IPS DF 6.9 (cell line): ENCODE results near the gene ANKRD11.

Source experiments
- DNase-seq: peaks from one replicate; pipeline ENCODE4 v3.0.0-alpha.2; 2013; ENCODE audit warnings: low read depth, low spot score
- H3K27ac ChIP-seq: one replicate; pipeline ENCODE4 v1.5.1; 2013; ENCODE audit warnings: low read length, control low read depth
- H3K27me3 ChIP-seq: 2 replicates; pipeline ENCODE4 v1.6.1; 2013; ENCODE audit warnings: mild to moderate bottlenecking, low read length; ENCODE audit not compliant: control insufficient read depth, insufficient read depth
- H3K36me3 ChIP-seq: 2 replicates; pipeline ENCODE4 v1.6.1; 2013; ENCODE audit warnings: low read length; ENCODE audit not compliant: control insufficient read depth, insufficient read depth
- H3K4me1 ChIP-seq: 2 replicates; pipeline ENCODE4 v1.6.1; 2013; ENCODE audit warnings: low read length; ENCODE audit not compliant: control insufficient read depth, insufficient read depth
- H3K4me3 ChIP-seq: 2 replicates; pipeline ENCODE4 v1.5.1; 2013; ENCODE audit warnings: mild to moderate bottlenecking, low read length
- H3K9me3 ChIP-seq: 2 replicates; pipeline ENCODE4 v1.6.1; 2013; ENCODE audit warnings: low read length, inconsistent platforms; ENCODE audit not compliant: control insufficient read depth, insufficient read depth
- WGBS: extraction: QIAGEN DNeasy Blood & Tissue Kit; methylation state at CpG from one replicate; pipeline ENCODE4 v1.1.7; 2013; ENCODE audit warnings: mixed read lengths, missing lambda C conversion rate; ENCODE audit not compliant: insufficient read length, insufficient coverage; 5-methylcytosine and 5-hydroxymethylcytosine counted together

Gene ANKRD11

GRCh38 chr16:89279666-89280481 is 210.5 kb downstream of the ANKRD11 start:
- Histone ChIP-seq H3K27ac (no peak overlapping the region), H3K9me3 (no peaks in the 10 kb centered on the region), H3K27me3 (no peaks in the 10 kb centered on the region), H3K4me1 (no peaks in the 10 kb centered on the region), H3K4me3 (no peak overlapping the region), H3K36me3 (peaks cover 36% of the 10 kb centered on the region)
- no CpG with 5 or more reads among the region's 65 CpGs for WGBS
- DNase-seq, result no peak

DNA sequence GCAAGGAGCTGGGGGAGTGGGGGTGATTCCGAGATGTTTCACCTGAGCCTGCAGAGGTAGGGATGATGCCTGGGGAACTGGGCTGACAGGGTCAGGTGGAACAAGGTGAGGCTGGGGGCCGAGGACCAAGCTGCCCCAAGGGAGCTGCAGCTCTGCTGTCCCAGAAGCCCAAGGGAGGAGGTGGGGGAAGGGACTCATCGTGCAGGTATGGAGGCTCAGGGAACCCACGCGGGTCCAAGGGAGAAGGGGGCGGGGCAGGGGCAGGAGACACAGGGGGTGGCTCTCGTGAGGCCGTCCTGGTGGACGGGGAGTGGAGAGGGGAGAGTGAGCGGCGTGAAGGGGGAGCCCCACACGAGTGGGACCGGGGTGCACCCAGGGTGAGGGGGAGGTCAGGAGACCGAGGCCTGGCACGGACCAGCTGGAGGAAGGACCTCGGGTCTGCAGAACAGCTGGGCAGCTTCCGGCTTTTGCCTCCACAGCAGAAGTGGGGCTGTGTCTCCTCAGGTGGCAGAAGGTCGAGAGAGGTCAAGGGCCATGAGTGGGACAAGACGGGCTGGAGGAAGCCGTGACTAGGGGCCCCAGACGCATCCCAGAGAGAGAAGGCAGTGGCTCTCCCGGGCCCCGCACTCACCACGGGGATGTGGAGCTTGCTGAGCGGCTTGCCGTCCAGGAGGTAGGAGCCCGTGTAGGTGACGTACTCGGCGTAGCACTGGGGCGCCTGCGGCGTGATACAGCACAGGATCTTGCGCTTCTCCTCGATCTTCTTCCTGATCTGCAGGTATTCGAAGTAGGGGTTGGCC is 211.7 kb downstream of the ANKRD11 start:
- H3K9me3 ChIP-seq, result no peaks in the 10 kb centered on the region
- no peak for DNase-seq
- no peak overlapping the region for H3K27ac ChIP-seq
- no CpG with 5 or more reads among the region's 36 CpGs for WGBS
- peaks cover 37% of the 10 kb centered on the region for H3K36me3 ChIP-seq
- H3K27me3 ChIP-seq, result no peaks in the 10 kb centered on the region
- no peaks in the 10 kb centered on the region for H3K4me1 ChIP-seq
- H3K4me3 ChIP-seq, result no peak overlapping the region

GRCh38 chr16:89277641-89278341 is 212.6 kb downstream of the ANKRD11 start:
- H3K27me3 ChIP-seq, result no peaks in the 10 kb centered on the region
- no peak overlapping the region for H3K4me3 ChIP-seq
- DNase-seq, result no peak
- no peaks in the 10 kb centered on the region for H3K4me1 ChIP-seq
- no peak overlapping the region for H3K27ac ChIP-seq
- H3K9me3 ChIP-seq, result no peaks in the 10 kb centered on the region
- no CpG with 5 or more reads among the region's 33 CpGs for WGBS
- H3K36me3 ChIP-seq, result peaks cover 37% of the 10 kb centered on the region

DNA sequence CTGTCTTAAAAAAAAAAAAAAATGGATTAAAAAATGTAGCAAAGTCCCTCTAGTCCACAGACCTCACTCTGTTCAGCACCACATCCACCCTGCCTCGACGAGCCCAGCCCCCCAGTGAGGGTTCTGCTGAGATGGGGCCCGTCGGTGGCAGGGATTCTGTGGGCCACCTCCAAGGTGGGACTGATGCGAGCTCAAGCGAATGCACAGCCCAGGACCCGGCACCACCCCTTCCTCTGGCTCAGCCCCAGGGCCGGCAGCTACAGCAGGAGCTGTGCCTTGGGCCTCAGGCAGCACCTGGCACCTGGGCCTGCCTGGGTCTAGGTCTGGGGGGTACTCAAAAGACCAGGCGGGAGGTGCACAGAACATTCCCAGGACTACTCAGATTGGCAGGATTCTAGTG is 213.3 kb downstream of the ANKRD11 start:
- no peak overlapping the region for H3K27ac ChIP-seq
- no CpG with 5 or more reads among the region's 9 CpGs for WGBS

GRCh38 chr16:89275837-89276720 is 214.3 kb downstream of the ANKRD11 start:
- WGBS, result no CpG with 5 or more reads among the region's 39 CpGs
- no peak overlapping the region for H3K27ac ChIP-seq
- DNase-seq, result no peak
- no peaks in the 10 kb centered on the region for H3K9me3 ChIP-seq
- H3K4me3 ChIP-seq, result no peak overlapping the region
- H3K36me3 ChIP-seq, result peaks cover 34% of the 10 kb centered on the region
- H3K4me1 ChIP-seq, result no peaks in the 10 kb centered on the region
- no peaks in the 10 kb centered on the region for H3K27me3 ChIP-seq

More for the DNA sequence above, 213.3 kb downstream of the ANKRD11 start:
- Histone ChIP-seq H3K4me1 (no peaks in the 10 kb centered on the region), H3K27me3 (no peaks in the 10 kb centered on the region), H3K4me3 (no peak overlapping the region), H3K9me3 (no peaks in the 10 kb centered on the region), H3K36me3 (peaks cover 37% of the 10 kb centered on the region)
- DNase-seq, result no peak

- Histone ChIP-seq H3K36me3 (peaks cover 35% of the 10 kb centered on the region), H3K27me3 (no peaks in the 10 kb centered on the region), H3K9me3 (no peaks in the 10 kb centered on the region), H3K4me1 (no peaks in the 10 kb centered on the region), H3K4me3 (no peak overlapping the region), H3K27ac (no peak overlapping the region)
- DNase-seq, result no peak
- no CpG with 5 or more reads among the region's 11 CpGs for WGBS
Observed at GRCh38 chr16:89275284-89275584, 215.1 kb downstream of the ANKRD11 start.

GRCh38 chr16:89274561-89275283 is 215.6 kb downstream of the ANKRD11 start:
- no peak for DNase-seq
- no CpG with 5 or more reads among the region's 30 CpGs for WGBS
- H3K4me3 ChIP-seq, result no peak overlapping the region
- H3K4me1 ChIP-seq, result no peaks in the 10 kb centered on the region
- no peak overlapping the region for H3K27ac ChIP-seq
- no peaks in the 10 kb centered on the region for H3K27me3 ChIP-seq
- peaks cover 37% of the 10 kb centered on the region for H3K36me3 ChIP-seq
- no peaks in the 10 kb centered on the region for H3K9me3 ChIP-seq

DNA sequence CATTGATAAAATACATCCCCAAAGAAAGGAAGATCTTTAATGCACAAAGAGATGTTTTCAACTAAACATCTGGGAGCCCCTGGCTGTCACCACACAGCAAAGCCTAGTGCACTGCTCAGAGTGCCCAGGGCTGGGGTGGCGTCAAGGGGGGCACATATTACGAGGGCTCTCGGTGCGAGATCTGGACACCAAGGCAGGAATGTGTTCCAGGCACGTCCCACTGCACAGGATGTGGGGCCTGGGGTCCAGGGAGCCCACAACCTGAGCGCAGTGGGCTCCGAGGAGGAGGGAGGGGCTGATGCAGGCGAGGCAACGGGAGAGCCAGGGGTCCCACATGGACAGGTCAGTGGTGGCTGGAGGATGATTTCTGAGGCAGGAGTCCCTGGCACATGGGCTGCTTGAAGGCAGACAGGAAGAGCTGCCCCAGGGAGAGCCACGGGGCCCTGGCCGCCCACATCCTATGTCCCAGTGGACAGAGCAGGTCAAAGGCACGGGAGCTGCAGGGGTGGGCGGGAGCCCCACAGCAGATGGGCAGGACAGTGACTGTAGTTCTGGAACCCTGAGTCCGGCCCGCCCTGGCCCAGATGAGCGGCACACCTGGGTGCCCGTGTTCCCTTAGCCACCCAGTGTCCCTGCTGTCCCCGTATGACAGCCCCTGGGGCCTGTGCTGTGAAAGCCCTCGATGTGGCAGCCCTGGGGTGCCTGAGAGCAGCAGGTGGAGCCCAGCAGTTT is 216.5 kb downstream of the ANKRD11 start:
- WGBS, result no CpG with 5 or more reads among the region's 19 CpGs
- no peaks in the 10 kb centered on the region for H3K9me3 ChIP-seq
- no peaks in the 10 kb centered on the region for H3K27me3 ChIP-seq
- no peak overlapping the region for H3K27ac ChIP-seq
- H3K4me1 ChIP-seq, result no peaks in the 10 kb centered on the region
- peaks cover 35% of the 10 kb centered on the region for H3K36me3 ChIP-seq
- DNase-seq, result no peak
- H3K4me3 ChIP-seq, result no peak overlapping the region

GRCh38 chr16:89272631-89273030 is 217.7 kb downstream of the ANKRD11 start:
- no peaks in the 10 kb centered on the region for H3K9me3 ChIP-seq
- H3K36me3 ChIP-seq, result peaks cover 29% of the 10 kb centered on the region
- H3K4me1 ChIP-seq, result no peaks in the 10 kb centered on the region
- no peak overlapping the region for H3K4me3 ChIP-seq
- no peaks in the 10 kb centered on the region for H3K27me3 ChIP-seq
- no peak for DNase-seq
- no CpG with 5 or more reads among the region's 6 CpGs for WGBS
- no peak overlapping the region for H3K27ac ChIP-seq
